H1 (cell line): Measurements from ENCODE around the gene MYLK4. TPM values are rescaled to one million over a fixed set of nuclear protein-coding genes. Genes with fewer than 3 reads are reported as not detected.

ENCODE experiments used
- CTCF ChIA-PET: fragments of 300-600 bp; sonication (Branson Sonifier 250); formaldehyde crosslinking; loops from one replicate; lab custom pipeline; 2021; ENCODE audit not compliant: partially characterized antibody; lab: Charles Lee
- POLR2A ChIA-PET: fragments of 300-600 bp; sonication (Branson Sonifier 250); formaldehyde crosslinking; loops from one replicate; lab custom pipeline; 2021; ENCODE audit warnings: inconsistent platforms; ENCODE audit not compliant: partially characterized antibody; lab: Charles Lee
- DNase-seq, 2 experiments: peaks; one replicate each; pipeline versions ENCODE4 v3.0.0 to v3.0.0-alpha.2; 2010 to 2022; ENCODE audit warnings: low spot score in 2 of 2, low read depth in 1 of 2, mixed read lengths in 1 of 2
- FAIRE-seq: peaks from 2 replicates; lab custom pipeline; 2011; peaks lifted over from hg19 to GRCh38; lab: Jason Lieb, UNC
- H2AFZ ChIP-seq: 2 replicates; pipeline ENCODE4 v1.8.1; 2012; ENCODE audit warnings: low read length, inconsistent platforms
- H2AK5ac ChIP-seq: 2 replicates; pipeline ENCODE4 v1.6.1; 2013; ENCODE audit warnings: low read depth, low read length
- H2BK120ac ChIP-seq: replicated peaks from 2 replicates; pipeline ENCODE3; 2013; ENCODE audit warnings: low read depth, low read length, inconsistent platforms
- H2BK12ac ChIP-seq: 2 replicates; pipeline ENCODE4 v1.6.1; 2013; ENCODE audit warnings: low read depth, low read length
- H2BK15ac ChIP-seq: 2 replicates; pipeline ENCODE4 v1.6.1; 2013; ENCODE audit warnings: low read length
- H2BK20ac ChIP-seq: 2 replicates; pipeline ENCODE4 v1.6.1; 2013; ENCODE audit warnings: low read length
- H2BK5ac ChIP-seq: 2 replicates; pipeline ENCODE4 v1.6.1; 2013; ENCODE audit warnings: low read depth, low read length
- H3K14ac ChIP-seq: 2 replicates; pipeline ENCODE4 v1.6.1; 2013; ENCODE audit warnings: inconsistent platforms; ENCODE audit not compliant: insufficient read length
- H3K18ac ChIP-seq: 2 replicates; pipeline ENCODE4 v1.6.1; 2013; ENCODE audit warnings: low read length; ENCODE audit errors: extremely low read depth
- H3K23ac ChIP-seq: 2 replicates; pipeline ENCODE4 v1.6.1; 2013; ENCODE audit warnings: inconsistent platforms; ENCODE audit not compliant: insufficient read length
- H3K23me2 ChIP-seq: 2 replicates; pipeline ENCODE4 v1.6.1; 2013; ENCODE audit warnings: low read depth, low read length
- H3K27ac ChIP-seq: 2 replicates; pipeline ENCODE4 v1.6.1; 2011; ENCODE audit warnings: low read depth, low read length, inconsistent platforms
- H3K27me3 ChIP-seq, 4 experiments: replicated peaks in 1 of 4; 1 replicate in 1 of 4; 2 replicates in 3 of 4; pipeline versions ENCODE4 v1.6.1 to v1.8.1; 2011 to 2013; ENCODE audit warnings: low read length in 3 of 4, mild to moderate bottlenecking in 3 of 4, inconsistent platforms in 2 of 4, mixed read lengths in 2 of 4, moderate library complexity in 1 of 4; ENCODE audit not compliant: control insufficient read depth in 3 of 4, insufficient read depth in 3 of 4; ENCODE audit errors: extremely low read depth in 1 of 4
- H3K36me3 ChIP-seq, 4 experiments: 2 replicates each; pipeline versions ENCODE4 v1.6.1 to v1.8.1; 2011 to 2013; ENCODE audit warnings: mild to moderate bottlenecking in 4 of 4, low read length in 3 of 4, moderate library complexity in 2 of 4, control low read depth in 1 of 4, inconsistent platforms in 1 of 4; ENCODE audit not compliant: insufficient read depth in 4 of 4, control insufficient read depth in 2 of 4
- H3K4ac ChIP-seq: replicated peaks from 2 replicates; pipeline ENCODE3; 2013; ENCODE audit warnings: low read length, low read depth, mixed read lengths, inconsistent platforms; ENCODE audit not compliant: insufficient read length
- H3K4me1 ChIP-seq, 4 experiments: replicated peaks in 1 of 4; 1 replicate in 1 of 4; 2 replicates in 3 of 4; pipeline versions ENCODE4 v1.6.1 to v1.8.1; 2011 to 2013; ENCODE audit warnings: low read length in 3 of 4, inconsistent platforms in 2 of 4, mixed read lengths in 1 of 4; ENCODE audit not compliant: insufficient read depth in 4 of 4, control insufficient read depth in 3 of 4
- H3K4me2 ChIP-seq, 2 experiments: 2 replicates each; pipeline versions ENCODE4 v1.6.1 to v1.8.1; 2011 to 2013; ENCODE audit warnings: low read depth in 2 of 2, low read length in 2 of 2, control low read depth in 1 of 2, inconsistent platforms in 1 of 2, mild to moderate bottlenecking in 1 of 2; ENCODE audit not compliant: insufficient read depth in 1 of 2
- H3K4me3 ChIP-seq, 4 experiments: fragments of 200-600, 300-600 bp in 1 of 4; sonication (generic), shearing (Covaris generic), sonication (Bioruptor Twin) in 1 of 4; 2 replicates each; pipeline versions ENCODE4 v1.5.1 to v1.8.1; 2011 to 2016; ENCODE audit warnings: low read length in 4 of 4, low read depth in 3 of 4, control low read depth in 2 of 4, inconsistent platforms in 2 of 4, mild to moderate bottlenecking in 2 of 4, mixed read lengths in 1 of 4, moderate library complexity in 1 of 4; ENCODE audit not compliant: insufficient read depth in 2 of 4; ENCODE audit errors: extremely low read depth in 1 of 4
- H3K56ac ChIP-seq: replicated peaks from 2 replicates; pipeline ENCODE3; 2013; ENCODE audit warnings: low read depth, mild to moderate bottlenecking, mixed read lengths, low read length, inconsistent platforms; ENCODE audit not compliant: insufficient read length
- H3K79me1 ChIP-seq: 2 replicates; pipeline ENCODE4 v1.6.1; 2013; ENCODE audit warnings: low read depth, low read length, control low read depth
- H3K79me2 ChIP-seq, 2 experiments: 2 replicates each; pipeline versions ENCODE4 v1.6.1 to v1.8.1; 2012 to 2013; ENCODE audit warnings: low read length in 2 of 2, mild to moderate bottlenecking in 2 of 2, inconsistent platforms in 1 of 2; ENCODE audit not compliant: insufficient read depth in 2 of 2, control insufficient read depth in 1 of 2
- H3K9ac ChIP-seq, 4 experiments: replicated peaks in 1 of 4; 1 replicate in 1 of 4; 2 replicates in 3 of 4; pipeline versions ENCODE4 v1.6.1 to v1.8.1; 2011 to 2013; ENCODE audit warnings: low read depth in 3 of 4, low read length in 3 of 4, control low read depth in 2 of 4, mild to moderate bottlenecking in 2 of 4, moderate library complexity in 2 of 4, inconsistent platforms in 1 of 4; ENCODE audit errors: extremely low read depth in 1 of 4
- H3K9me3 ChIP-seq, 2 experiments: 2 replicates each; pipeline versions ENCODE4 v1.6.1 to v1.8.1; 2012 to 2013; ENCODE audit warnings: mild to moderate bottlenecking in 2 of 2, moderate library complexity in 2 of 2, control low read depth in 1 of 2, inconsistent platforms in 1 of 2, low read depth in 1 of 2, low read length in 1 of 2, mixed read lengths in 1 of 2; ENCODE audit not compliant: insufficient read depth in 2 of 2
- H4K20me1 ChIP-seq, 2 experiments: replicated peaks in 1 of 2; 2 replicates each; pipeline versions ENCODE3 to v1.8.1; 2011 to 2013; ENCODE audit warnings: inconsistent platforms in 2 of 2, low read length in 2 of 2, mild to moderate bottlenecking in 1 of 2; ENCODE audit not compliant: insufficient read depth in 2 of 2, control insufficient read depth in 1 of 2
- H4K5ac ChIP-seq: 2 replicates; pipeline ENCODE4 v1.6.1; 2013; ENCODE audit warnings: low read length, low read depth, mixed read lengths, inconsistent platforms; ENCODE audit not compliant: insufficient read length
- H4K8ac ChIP-seq: 2 replicates; pipeline ENCODE4 v1.8.0; 2013; ENCODE audit warnings: mild to moderate bottlenecking, moderate library complexity, low read length, inconsistent platforms; ENCODE audit not compliant: insufficient read depth; ENCODE audit errors: extremely low read depth
- H4K91ac ChIP-seq: replicated peaks from 2 replicates; pipeline ENCODE3; 2013; ENCODE audit warnings: low read length, mixed read lengths, inconsistent platforms; ENCODE audit not compliant: insufficient read length
- RAD21 ChIP-seq, 2 experiments: IDR thresholded peaks in 1 of 2; conservative IDR thresholded peaks in 1 of 2; 2 replicates each; pipeline ENCODE4 v1.6.1; 2011; ENCODE audit warnings: low read depth in 2 of 2, low read length in 2 of 2, improper control_type of control experiment in 1 of 2, inconsistent platforms in 1 of 2, mild to moderate bottlenecking in 1 of 2, moderate library complexity in 1 of 2
- RBBP5 ChIP-seq: IDR thresholded peaks from 2 replicates; pipeline ENCODE4 v1.7.1; 2012; ENCODE audit warnings: low read depth, mild to moderate bottlenecking, inconsistent platforms, low read length, moderate library complexity, borderline replicate concordance
- SUZ12 ChIP-seq: fragments of 200-600 bp; sonication (generic); IDR thresholded peaks from 2 replicates; pipeline ENCODE4 v1.6.1; 2012; ENCODE audit warnings: mild to moderate bottlenecking, inconsistent platforms, low read length, moderate library complexity, mixed read lengths
- WGBS, 2 experiments: shearing (Covaris generic) in 1 of 2; methylation state at CpG; one replicate each; pipeline versions ENCODE4 v1.1.6 to v1.1.7; 2013 to 2015; ENCODE audit warnings: low lambda C conversion rate in 2 of 2, mixed read lengths in 2 of 2, inconsistent platforms in 1 of 2, low coverage in 1 of 2, missing lambda C conversion rate in 1 of 2; ENCODE audit not compliant: insufficient replicate concordance in 2 of 2, insufficient coverage in 1 of 2, insufficient read length in 1 of 2; ENCODE audit errors: extremely low coverage in 1 of 2, missing lambda C conversion rate in 1 of 2; 5-methylcytosine and 5-hydroxymethylcytosine counted together
- polyA plus RNA-seq, 7 experiments: library from polyadenylated mRNA; depleted of rRNA in 3 of 7; stranded (reverse) in 5 of 7; unstranded in 2 of 7; fragments of >200 nt in 5 of 7; fragments of 200-250 nt in 2 of 7; gene quantifications; 1 replicate in 5 of 7; 2 replicates in 1 of 7; 4 replicates in 1 of 7; pipeline versions ENCODE4 v1.2.1 to v1.2.3, GENCODE V29; 2011 to 2013; ENCODE audit warnings: missing spikeins in 2 of 7, mixed read lengths in 2 of 7
- total RNA-seq: library from RNA; stranded (reverse); fragmentation: NEBNext Ultra II Directional; extraction: Animal tissue kit (Norgen Biotek cat#: 25700); gene quantifications from 2 replicates; pipeline ENCODE4 v1.2.1, GENCODE V29; 2021
- TF ChIP-seq, protein P1 (sequence below), 3 experiments: IDR thresholded peaks; 1 replicate in 2 of 3; 2 replicates in 1 of 3; pipeline versions ENCODE4 v1.5.1 to v1.6.1; 2011; ENCODE audit warnings: low read length in 3 of 3, mild to moderate bottlenecking in 3 of 3, inconsistent platforms in 2 of 3, low read depth in 1 of 3, moderate library complexity in 1 of 3; ENCODE audit not compliant: insufficient read depth in 1 of 3; ENCODE audit errors: control extremely low read depth in 1 of 3

MYLK4 gene
- total and polyA plus RNA-seq, 2 of the 8 experiments (the other 6 are each of a cell fraction or from before 2014, with no cell fraction given) = 0.11 to 0.17 TPM

DNA sequence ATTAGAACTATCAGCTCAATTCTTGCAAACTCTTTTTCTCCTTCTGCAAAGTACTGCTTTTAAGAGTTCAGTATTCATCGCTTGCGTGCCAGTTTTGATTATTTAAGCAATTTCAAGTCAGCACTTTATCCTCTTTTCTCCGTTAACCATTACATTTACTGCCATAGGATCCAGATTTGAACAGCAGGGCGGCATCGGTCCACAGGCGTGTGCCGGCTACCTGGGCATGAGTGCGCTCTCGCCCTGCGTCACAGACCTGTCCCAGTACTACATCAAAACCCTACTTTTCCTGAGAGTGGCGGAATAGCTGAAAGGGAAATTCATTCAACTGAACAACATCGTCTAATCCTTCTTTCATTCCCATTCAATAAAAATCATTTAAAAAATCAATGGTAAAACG is 53.4 kb downstream of the MYLK4 start:
- TF ChIP-seq RAD21 (IDR thresholded peaks at IDR 0.05 in 1 of 2, conservative IDR thresholded peaks at IDR 0.05 in 1 of 2; ENCODE audit: low read depth in 2 of 2, low read length in 2 of 2) (peak; percentile 33 to 38; a peak in 2 of 4 replicates), RBBP5 (no peak), SUZ12 (no peak)
- TF ChIP-seq, protein P1, sequence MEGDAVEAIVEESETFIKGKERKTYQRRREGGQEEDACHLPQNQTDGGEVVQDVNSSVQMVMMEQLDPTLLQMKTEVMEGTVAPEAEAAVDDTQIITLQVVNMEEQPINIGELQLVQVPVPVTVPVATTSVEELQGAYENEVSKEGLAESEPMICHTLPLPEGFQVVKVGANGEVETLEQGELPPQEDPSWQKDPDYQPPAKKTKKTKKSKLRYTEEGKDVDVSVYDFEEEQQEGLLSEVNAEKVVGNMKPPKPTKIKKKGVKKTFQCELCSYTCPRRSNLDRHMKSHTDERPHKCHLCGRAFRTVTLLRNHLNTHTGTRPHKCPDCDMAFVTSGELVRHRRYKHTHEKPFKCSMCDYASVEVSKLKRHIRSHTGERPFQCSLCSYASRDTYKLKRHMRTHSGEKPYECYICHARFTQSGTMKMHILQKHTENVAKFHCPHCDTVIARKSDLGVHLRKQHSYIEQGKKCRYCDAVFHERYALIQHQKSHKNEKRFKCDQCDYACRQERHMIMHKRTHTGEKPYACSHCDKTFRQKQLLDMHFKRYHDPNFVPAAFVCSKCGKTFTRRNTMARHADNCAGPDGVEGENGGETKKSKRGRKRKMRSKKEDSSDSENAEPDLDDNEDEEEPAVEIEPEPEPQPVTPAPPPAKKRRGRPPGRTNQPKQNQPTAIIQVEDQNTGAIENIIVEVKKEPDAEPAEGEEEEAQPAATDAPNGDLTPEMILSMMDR (IDR thresholded peaks at IDR 0.05; ENCODE audit: control extremely low read depth in 1 of 3, insufficient read depth in 1 of 3, low read depth in 1 of 3, low read length in 3 of 3) = peak; percentile 39 to 65 (median 63)
- TF ChIP-seq, all 59 proteins: peak for 2
- no peak overlapping the region for H2AK5ac ChIP-seq
- no peak overlapping the region for H3K27ac ChIP-seq
- H4K91ac ChIP-seq = no peak overlapping the region
- CTCF ChIA-PET = interaction anchor here (0.9 to 5.9 kb wide), 6 partner anchors 14 to 513 kb away, joined by 3 to 39 read pairs (median 4); no protein-coding TSS in a partner anchor
- no peak for DNase-seq
- no peak overlapping the region for H2BK12ac ChIP-seq
- no peaks in the 10 kb centered on the region for H3K9me3 ChIP-seq
- H2BK15ac ChIP-seq = no peak overlapping the region
- H2BK5ac ChIP-seq = no peak overlapping the region
- no peak for FAIRE-seq
- H4K8ac ChIP-seq = no peak overlapping the region
- no peak overlapping the region for H4K5ac ChIP-seq
- 82% methylated on average over 13 of the region's 13 CpGs; no CpG with 5 or more reads in 1 of the 2 experiments for WGBS, 2 experiments
- H3K4me2 ChIP-seq = no peak overlapping the region
- H3K18ac ChIP-seq = no peak overlapping the region
- H3K4me3 ChIP-seq = no peak overlapping the region
- no peak overlapping the region for H2BK20ac ChIP-seq
- POLR2A ChIA-PET = no interaction called here
- H3K9ac ChIP-seq = no peak overlapping the region
- no peak overlapping the region for H2BK120ac ChIP-seq
- no peak overlapping the region for H3K4ac ChIP-seq
- no peaks in the 10 kb centered on the region for H4K20me1 ChIP-seq
- no peak overlapping the region for H2AFZ ChIP-seq
- no peaks in the 10 kb centered on the region for H3K36me3 ChIP-seq
- no peak overlapping the region for H3K14ac ChIP-seq
- H3K79me2 ChIP-seq = no peaks in the 10 kb centered on the region
- no peaks in the 10 kb centered on the region for H3K79me1 ChIP-seq
- H3K4me1 ChIP-seq = no peaks in the 10 kb centered on the region
- H3K23ac ChIP-seq = no peak overlapping the region
- no peak overlapping the region for H3K56ac ChIP-seq
- H3K27me3 ChIP-seq = no peaks in the 10 kb centered on the region
- peaks cover 3% of the 10 kb centered on the region; the same call in 1 of the 2 replicates for H3K23me2 ChIP-seq
